Posterior vena cava (tissue), 2 donors: ENCODE results near the gene DGKB. TPM values are rescaled to one million over a fixed set of nuclear protein-coding genes. Genes with fewer than 3 reads are reported as not detected.
"Not testable (repeated sequence)": the region's sequence is repeated elsewhere in the genome, so short reads cannot be mapped to it uniquely, and the experiment has no call there.

ENCODE experiments used
- DNase-seq: peaks from one replicate; pipeline ENCODE4 v3.0.0-alpha.2; 2020; ENCODE audit warnings: low spot score
- intact Hi-C, 2 donors: fragments of 100-400 bp; cut with DNase I; formaldehyde crosslinking; loops; one replicate each; pipeline versions ENCODE4 v1.14.1 to v1.14.2; 2022 to 2023
- total RNA-seq, 2 donors: library from RNA; stranded (reverse); fragmentation: NEBNext Ultra II Directional; extraction: Animal tissue kit (Norgen Biotek cat#: 25700); gene quantifications; one replicate each; pipeline ENCODE4 v1.2.1, GENCODE V29; 2021
- donor health status: DM: yes; HTN: yes; CAD: no.
- donor health status: DM: yes; HTN: yes; CAD: no.

Gene DGKB
- total RNA-seq, 2 donors from 2014 or later: 0.32 to 1.5 TPM

- DNase-seq: no peak
- intact Hi-C loops: no loop called here
These were observed 613.9 kb downstream of the DGKB start for GRCh38 chr7:14288701-14289100.

- intact Hi-C loops: no loop called here
- DNase-seq: no peak
These were observed 615.2 kb downstream of the DGKB start for GRCh38 chr7:14287398-14287797.

- intact Hi-C loops: no loop called here
These were observed 616.5 kb downstream of the DGKB start for GRCh38 chr7:14286036-14286435.

DNA sequence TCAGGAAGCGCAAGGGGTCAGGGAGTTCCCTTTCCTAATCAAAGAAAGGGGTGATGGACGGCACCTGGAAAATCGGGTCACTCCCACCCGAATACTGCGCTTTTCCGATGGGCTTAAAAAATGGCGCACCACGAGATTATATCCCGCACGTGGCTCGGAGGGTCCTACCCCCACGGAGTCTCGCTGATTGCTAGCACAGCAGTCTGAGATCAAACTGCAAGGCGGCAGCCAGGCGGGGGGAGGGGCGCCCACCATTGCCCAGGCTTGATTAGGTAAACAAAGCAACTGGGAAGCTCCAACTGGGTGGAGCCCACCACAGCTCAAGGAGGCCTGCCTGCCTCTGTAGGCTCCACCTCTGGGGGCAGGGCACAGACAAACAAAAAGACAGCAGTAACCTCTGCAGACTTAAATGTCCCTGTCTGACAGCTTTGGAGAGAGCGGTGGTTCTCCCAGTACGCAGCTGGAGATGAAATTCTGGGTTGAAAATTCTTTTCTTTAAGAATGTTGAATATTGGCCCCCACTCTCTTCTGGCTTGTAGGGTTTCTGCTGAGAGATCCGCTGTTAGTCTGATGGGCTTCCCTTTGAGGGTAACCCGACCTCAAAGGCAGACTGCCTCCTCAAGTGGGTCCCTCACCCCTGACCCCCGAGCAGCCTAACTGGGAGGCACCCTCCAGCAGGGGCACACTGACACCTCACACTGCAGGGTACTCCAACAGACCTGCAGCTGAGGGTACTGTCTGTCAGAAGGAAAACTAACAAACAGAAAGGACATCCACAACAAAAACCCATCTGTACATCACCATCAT is 623.3 kb downstream of the DGKB start:
- peak; percentile 40 for DNase-seq
- intact Hi-C loops: not testable (repeated sequence)

More at GRCh38 chr7:14286036-14286435, 616.5 kb downstream of the DGKB start:
- DNase-seq: no peak

DNA sequence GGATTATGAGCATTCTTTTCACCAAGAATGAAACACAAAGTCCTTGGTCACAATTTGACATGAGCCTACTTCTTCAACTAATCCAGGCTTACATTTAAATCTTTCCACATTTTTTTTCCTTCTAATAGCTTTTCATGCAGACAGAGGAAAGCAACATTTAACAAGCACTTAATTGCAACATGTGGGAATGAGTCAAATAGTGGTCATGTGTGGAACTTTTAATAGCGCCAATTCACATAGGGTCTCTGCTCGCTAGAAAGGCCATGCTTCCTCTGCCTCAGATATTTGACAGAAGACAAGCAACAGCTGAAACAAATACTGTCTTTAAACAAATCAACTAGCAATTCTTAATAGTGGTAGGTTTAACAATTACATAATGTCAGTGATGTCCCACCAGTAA is 627.2 kb downstream of the DGKB start:
- intact Hi-C loops: loop anchor here in 1 of 2 donors (2.0 kb wide), 1 partner anchor 35 kb away; no protein-coding TSS in a partner anchor
- no peak for DNase-seq

DNA sequence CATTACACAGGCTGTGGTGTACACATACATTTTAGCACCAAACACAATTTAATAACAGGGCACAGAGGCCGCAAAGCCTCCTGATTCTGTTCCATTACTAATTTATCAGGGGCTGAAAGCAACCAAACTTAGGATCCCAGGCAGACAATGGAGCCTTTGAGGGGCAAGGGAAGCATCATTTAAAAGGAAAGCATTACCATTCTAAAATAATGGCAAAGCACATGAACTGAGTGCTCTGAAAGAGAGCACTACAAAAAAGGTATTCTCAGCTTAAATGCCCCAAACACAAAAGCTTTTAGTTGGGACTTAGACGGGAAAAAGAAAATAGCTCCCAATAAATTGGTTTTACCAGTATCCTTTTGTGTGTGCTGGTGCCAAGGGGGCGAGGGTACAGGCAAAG is 631.1 kb downstream of the DGKB start:
- no peak for DNase-seq
- intact Hi-C loops: no loop called here

DNA sequence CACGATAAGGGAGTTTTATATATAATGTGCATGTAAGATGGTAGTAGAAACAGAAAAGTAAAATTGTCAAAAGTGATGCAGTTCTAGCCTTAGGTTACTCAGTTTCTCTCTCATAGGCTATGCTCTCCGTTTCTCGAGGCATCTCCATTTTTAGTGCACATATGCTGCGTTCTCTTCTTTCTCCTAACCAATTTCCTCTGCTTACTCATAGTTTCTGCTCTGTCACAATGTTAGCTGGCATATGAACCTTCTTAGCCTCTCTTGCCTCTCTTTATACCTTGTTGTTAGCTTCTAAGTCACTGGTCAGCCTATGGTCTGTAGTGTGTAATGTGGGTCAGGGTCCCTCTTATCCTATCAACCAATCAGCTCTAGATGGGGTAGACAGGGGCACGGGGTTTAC is 632.5 kb downstream of the DGKB start:
- DNase-seq: no peak
- intact Hi-C loops: no loop called here

DNA sequence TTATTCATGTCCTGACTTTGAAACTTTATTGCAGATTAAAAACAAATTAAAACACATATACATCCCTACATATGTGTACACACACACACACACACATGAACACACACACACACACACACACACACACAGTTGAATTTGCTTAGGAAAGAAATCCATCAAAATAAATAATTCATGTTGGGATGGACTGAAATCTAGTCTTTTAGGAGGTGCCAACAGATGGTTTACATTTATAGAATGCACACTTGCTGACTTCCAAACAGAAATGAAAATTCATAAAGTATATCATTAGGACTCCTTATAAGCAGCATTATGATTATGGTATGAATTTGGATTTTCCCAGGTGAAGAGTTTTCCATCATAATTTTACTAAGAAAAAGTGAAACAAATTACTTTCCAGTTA is 642.5 kb downstream of the DGKB start:
- intact Hi-C loops: no loop called here

DNA sequence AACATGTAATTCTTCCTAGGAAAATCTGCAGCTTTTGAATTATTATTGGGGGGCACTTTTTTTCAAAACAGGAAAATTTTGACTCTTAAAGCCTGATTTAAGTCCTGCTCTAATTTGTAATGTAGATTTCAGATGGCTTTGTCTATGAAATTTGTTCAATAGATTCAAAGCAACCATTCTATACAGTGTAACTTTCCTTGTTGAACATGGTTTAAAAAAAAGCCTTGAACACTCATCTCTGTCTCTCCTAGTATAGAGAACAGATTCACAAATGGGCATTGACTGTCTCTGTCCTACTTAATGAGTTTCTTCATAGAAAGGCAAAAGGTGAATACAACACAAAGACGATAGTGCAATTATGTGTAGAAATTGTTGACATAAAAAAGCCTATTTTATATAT is 643.7 kb downstream of the DGKB start:
- DNase-seq: no peak
- intact Hi-C loops: no loop called here

More for the DNA sequence above, 642.5 kb downstream of the DGKB start:
- DNase-seq: no peak

- intact Hi-C loops: no loop called here
- DNase-seq: no peak
These were observed 644.1 kb downstream of the DGKB start for GRCh38 chr7:14258441-14258840.

DNA sequence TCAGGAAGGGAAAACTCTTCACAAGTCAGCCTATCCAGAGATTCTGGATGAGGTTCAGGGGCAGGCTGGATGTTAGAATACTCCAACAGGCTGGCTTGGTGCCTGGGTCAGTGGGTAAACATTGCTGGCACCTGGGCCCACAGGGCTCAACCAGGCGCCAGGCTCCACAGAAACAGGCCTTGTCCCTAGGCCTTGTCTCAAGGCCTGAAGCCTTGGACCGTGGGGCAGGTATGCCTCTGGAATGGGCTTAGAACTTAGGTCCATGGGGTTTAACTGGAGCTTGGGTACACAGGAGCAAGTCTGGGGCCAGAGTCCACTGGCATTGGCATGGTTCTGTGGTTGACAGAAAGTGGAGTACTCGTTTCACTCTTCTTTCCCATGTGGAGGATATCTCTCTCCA is 650.1 kb downstream of the DGKB start:
- intact Hi-C loops: no loop called here
- no peak for DNase-seq

DNA sequence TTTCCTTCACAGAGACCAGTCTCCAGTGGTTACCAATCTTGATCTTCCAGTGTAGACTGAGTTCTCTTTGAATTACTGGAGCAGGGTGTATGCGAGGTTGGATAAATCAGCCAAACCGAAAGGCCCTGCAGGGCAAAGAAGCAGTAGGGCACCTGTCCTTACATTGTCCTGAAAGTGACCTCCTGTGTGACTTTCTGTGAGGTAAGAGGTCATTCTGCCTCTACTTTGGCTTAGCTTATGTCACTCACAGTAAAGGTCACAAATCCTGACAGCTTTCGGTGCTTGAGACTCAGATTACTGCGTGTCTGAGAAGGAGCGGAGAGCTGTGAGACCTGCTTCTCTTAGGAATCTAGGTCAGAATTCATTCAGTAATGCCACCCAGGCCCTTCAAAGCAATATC is 660.4 kb downstream of the DGKB start:
- intact Hi-C loops: no loop called here
- no peak for DNase-seq

GRCh38 chr7:14236834-14237233 is 665.7 kb downstream of the DGKB start:
- no peak for DNase-seq
- intact Hi-C loops: no loop called here

DNA sequence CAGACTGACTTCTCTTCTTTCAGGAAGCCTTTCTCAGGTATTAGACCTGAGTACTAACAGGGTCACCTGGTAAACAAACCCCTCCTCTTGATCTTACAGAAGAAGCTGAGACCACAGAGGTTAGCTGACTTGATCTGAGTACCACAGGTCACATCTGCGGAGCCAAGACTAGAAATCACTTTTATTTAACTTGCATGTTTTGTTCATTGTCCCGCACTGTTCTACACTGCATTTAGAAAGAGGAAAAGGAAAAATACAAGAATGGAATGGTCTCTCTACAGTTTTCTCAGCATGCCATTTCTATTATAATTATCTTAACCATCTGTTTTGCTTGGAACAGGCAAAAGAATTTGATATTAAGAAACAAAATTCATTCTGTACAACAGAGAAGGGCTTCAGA is 667.5 kb downstream of the DGKB start:
- intact Hi-C loops: no loop called here
- DNase-seq: no peak

GRCh38 chr7:14233868-14234369 is 668.6 kb downstream of the DGKB start:
- intact Hi-C loops: no loop called here
- DNase-seq: no peak

DNA sequence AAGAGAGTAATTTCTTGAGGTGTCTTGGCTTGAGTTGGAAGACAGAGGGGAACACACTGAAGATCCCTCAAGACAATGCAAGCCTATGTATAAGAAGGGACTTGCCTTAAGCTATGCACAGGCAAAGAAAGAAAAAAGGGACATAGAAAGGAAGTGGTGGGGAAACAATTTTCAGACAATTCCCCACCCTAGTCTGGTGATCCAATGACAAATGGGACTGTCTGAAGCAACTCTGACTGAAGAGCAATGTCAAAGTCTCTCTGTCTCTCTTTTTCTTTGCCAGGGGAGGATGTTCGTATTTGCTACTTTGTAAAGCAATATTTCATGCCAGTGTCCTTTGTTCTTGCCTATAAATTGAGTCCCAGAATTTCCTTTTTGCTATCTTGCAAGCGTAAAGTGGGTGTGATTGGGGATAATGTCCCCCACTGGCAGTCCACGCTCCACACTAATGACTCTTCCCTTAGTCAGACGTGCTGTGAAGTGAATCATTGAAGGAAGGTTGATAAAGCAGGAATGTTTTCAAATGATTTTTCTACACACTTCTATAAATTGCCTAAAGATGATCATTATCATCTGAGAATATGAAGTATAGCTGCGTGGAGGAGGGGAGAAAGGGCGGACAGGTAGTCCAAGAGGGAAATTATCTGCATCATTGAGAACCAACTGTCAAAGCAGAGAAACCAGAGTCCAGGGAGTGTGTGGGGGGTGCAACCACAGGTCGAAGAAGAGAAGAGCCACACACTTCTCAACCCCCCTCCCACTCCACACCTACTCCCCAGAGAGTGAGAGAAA is 669.3 kb downstream of the DGKB start:
- intact Hi-C loops: no loop called here
- DNase-seq: no peak

DNA sequence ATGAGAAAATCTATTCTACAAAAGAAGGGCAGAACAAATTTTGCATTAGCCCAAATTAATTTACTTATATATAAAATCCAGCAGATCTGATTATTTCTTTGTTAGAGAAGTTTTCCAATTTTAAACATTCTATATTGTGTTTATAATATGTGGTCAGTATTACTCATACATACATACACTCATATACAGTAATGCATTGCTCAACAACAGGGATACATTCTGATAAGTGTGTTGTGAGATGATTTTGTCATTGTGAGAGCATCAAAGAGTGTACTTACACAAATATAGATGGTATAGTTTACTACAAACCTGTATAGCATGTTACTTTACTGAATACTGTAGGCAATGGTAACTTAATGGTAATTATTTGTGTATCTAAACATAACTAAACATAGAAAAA is 673.5 kb downstream of the DGKB start:
- intact Hi-C loops: no loop called here

DNA sequence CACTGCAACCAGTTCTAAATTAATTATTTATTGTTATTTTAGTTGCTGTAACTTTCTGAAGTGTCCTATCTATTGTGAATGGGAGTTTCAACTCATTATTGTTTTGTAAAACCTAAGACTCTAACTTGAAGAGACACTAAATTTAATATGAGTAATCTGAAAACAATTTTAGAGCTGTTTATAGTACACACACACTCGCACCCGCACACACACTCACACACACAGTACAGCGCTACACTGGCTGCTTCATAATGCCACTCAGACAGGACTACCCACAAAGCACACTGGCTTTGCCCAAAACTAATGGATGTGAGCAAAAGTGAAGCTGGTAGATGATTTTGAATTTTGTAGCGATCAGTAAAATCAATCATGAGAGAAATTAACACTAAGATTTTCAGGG is 674.2 kb downstream of the DGKB start:
- intact Hi-C loops: no loop called here
- no peak for DNase-seq

More for the DNA sequence above, 673.5 kb downstream of the DGKB start:
- DNase-seq: no peak

- no peak for DNase-seq
- intact Hi-C loops: no loop called here
These were observed 676.4 kb downstream of the DGKB start for GRCh38 chr7:14226126-14226525.

GRCh38 chr7:14219125-14219524 is 683.4 kb downstream of the DGKB start:
- no peak for DNase-seq
- intact Hi-C loops: no loop called here
